Adrenal gland (tissue), 12 donors: ENCODE results near the gene APLN. TPM values are rescaled to one million over a fixed set of nuclear protein-coding genes. Genes with fewer than 3 reads are reported as not detected.

ENCODE experiments used
- DNase-seq, 7 donors: peaks; one replicate each; pipeline ENCODE4 v3.0.0-alpha.2; 2019 to 2020
- H3K27ac ChIP-seq, 5 donors: fragments of 200-600 bp; sonication (generic) in 4 of 5; 1 replicate in 3 of 5; 2 replicates in 2 of 5; pipeline versions ENCODE4 v1.5.1 to v1.8.0; 2016 to 2020; ENCODE audit warnings: mild to moderate bottlenecking in 1 of 5
- H3K27me3 ChIP-seq: fragments of 200-600 bp; 2 replicates; pipeline ENCODE4 v1.8.0; 2021
- H3K36me3 ChIP-seq, 2 donors: fragments of 200-600 bp; replicated peaks in 1 of 2; 1 replicate in 1 of 2; 2 replicates in 1 of 2; pipeline versions ENCODE4 v1.5.1 to v1.8.0; 2018 to 2022
- H3K4me1 ChIP-seq, 2 donors: fragments of 200-600 bp; replicated peaks in 1 of 2; 1 replicate in 1 of 2; 2 replicates in 1 of 2; pipeline versions ENCODE4 v1.5.1 to v1.8.0; 2018 to 2021
- H3K4me3 ChIP-seq, 4 donors: fragments of 200-600 bp; sonication (generic) in 3 of 4; one replicate each; pipeline ENCODE4 v1.5.1; 2016 to 2018
- H3K9me3 ChIP-seq, 3 donors: fragments of 200-600 bp; sonication (generic) in 1 of 3; replicated peaks in 1 of 3; 1 replicate in 2 of 3; 2 replicates in 1 of 3; pipeline versions ENCODE4 v1.5.1 to v1.8.0; 2016 to 2021
- POLR2A ChIP-seq, 2 donors: fragments of 450-650 bp; IDR thresholded peaks; one replicate each; pipeline ENCODE4 v1.6.1; 2017; ENCODE audit warnings: antibody characterized with exemption in 2 of 2, mild to moderate bottlenecking in 2 of 2, moderate library complexity in 1 of 2
- WGBS, 4 donors: extraction: QIAGEN DNeasy Blood & Tissue Kit in 2 of 4; methylation state at CpG; one replicate each; pipeline versions ENCODE4 v1.1.5 to v1.1.7; 2013 to 2017; 5-methylcytosine and 5-hydroxymethylcytosine counted together
- intact Hi-C, 2 donors: fragments of 100-400 bp; cut with DNase I; formaldehyde crosslinking; loops; one replicate each; pipeline versions ENCODE4 v1.14.1 to v1.15.0; 2022 to 2023
- polyA plus RNA-seq, 3 donors: library from polyadenylated mRNA; stranded (reverse); fragments of 200-250 nt in 2 of 3; fragments of 350-450 nt in 1 of 3; fragmentation: Illumina TruSeq in 1 of 3; extraction: RNeasy Lipid Tissue Mini Kit (QIAGEN cat#74804) in 1 of 3; gene quantifications; one replicate each; pipeline ENCODE4 v1.2.3, GENCODE V29; 2013 to 2014
- total RNA-seq, 9 donors: library from RNA; depleted of rRNA in 4 of 9; stranded (reverse); fragments of >200 nt in 4 of 9; fragments of 120-200 nt in 1 of 9; fragmentation: NEBNext Ultra II Directional in 1 of 9; extraction: Animal tissue kit (Norgen Biotek cat#: 25700) in 1 of 9; gene quantifications; one replicate each; pipeline versions ENCODE4 v1.1.0 to v1.2.4, GENCODE V29; 2013 to 2023
- TF ChIP-seq, protein P1 (sequence below), 6 experiments: fragments of 450-650 bp in 4 of 6; fragments of 200-600 bp in 2 of 6; sonication (generic) in 1 of 6; IDR thresholded peaks; 1 replicate in 5 of 6; 2 replicates in 1 of 6; pipeline versions ENCODE4 v1.5.1 to v1.8.0; 2016 to 2021; ENCODE audit warnings: antibody characterized with exemption in 6 of 6, mild to moderate bottlenecking in 2 of 6, moderate library complexity in 1 of 6
- donor health status: healthy with polysubstance abuse.
- donor health status: Bipolar disorder and iron deficiency.
- donor health status: DM: yes; HTN: yes; CAD: no.
- donor health status: DM: no; HTN: no; CAD: no.
- donor health status: DM: no; HTN: no; CAD: no.
- donor health status: DM: yes; HTN: yes; CAD: no.

APLN gene
- total and polyA plus RNA-seq, 12 donors = 0.67 to 27.5 (median 5.6) TPM

GRCh38 chrX:129663171-129663570 is 8.4 kb upstream of the APLN start:
- no peak overlapping the region for H3K27ac ChIP-seq
- intact Hi-C loops = no loop called here
- TF ChIP-seq, protein P1, sequence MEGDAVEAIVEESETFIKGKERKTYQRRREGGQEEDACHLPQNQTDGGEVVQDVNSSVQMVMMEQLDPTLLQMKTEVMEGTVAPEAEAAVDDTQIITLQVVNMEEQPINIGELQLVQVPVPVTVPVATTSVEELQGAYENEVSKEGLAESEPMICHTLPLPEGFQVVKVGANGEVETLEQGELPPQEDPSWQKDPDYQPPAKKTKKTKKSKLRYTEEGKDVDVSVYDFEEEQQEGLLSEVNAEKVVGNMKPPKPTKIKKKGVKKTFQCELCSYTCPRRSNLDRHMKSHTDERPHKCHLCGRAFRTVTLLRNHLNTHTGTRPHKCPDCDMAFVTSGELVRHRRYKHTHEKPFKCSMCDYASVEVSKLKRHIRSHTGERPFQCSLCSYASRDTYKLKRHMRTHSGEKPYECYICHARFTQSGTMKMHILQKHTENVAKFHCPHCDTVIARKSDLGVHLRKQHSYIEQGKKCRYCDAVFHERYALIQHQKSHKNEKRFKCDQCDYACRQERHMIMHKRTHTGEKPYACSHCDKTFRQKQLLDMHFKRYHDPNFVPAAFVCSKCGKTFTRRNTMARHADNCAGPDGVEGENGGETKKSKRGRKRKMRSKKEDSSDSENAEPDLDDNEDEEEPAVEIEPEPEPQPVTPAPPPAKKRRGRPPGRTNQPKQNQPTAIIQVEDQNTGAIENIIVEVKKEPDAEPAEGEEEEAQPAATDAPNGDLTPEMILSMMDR (IDR thresholded peaks at IDR 0.05) = no peak
- TF ChIP-seq POLR2A (IDR thresholded peaks at IDR 0.05) = no peak
- H3K9me3 ChIP-seq = no peaks in the 10 kb centered on the region
- no peaks in the 10 kb centered on the region for H3K4me1 ChIP-seq
- H3K4me3 ChIP-seq = no peak overlapping the region
- no peaks in the 10 kb centered on the region for H3K27me3 ChIP-seq
- 42 to 66% (median 48%) methylated on average over 3 of the region's 3 CpGs for WGBS, 4 donors
- no peaks in the 10 kb centered on the region for H3K36me3 ChIP-seq
- DNase-seq = no peak

GRCh38 chrX:129661369-129661768 is 6.6 kb upstream of the APLN start:
- intact Hi-C loops = no loop called here
- Histone ChIP-seq H3K36me3 (no peaks in the 10 kb centered on the region), H3K4me3 (no peak overlapping the region), H3K27me3 (no peaks in the 10 kb centered on the region), H3K9me3 (no peaks in the 10 kb centered on the region), H3K27ac (no peak overlapping the region), H3K4me1 (no peaks in the 10 kb centered on the region)
- DNase-seq = no peak
- WGBS, 4 donors = 44 to 100% (median 67%) methylated on average over 1 of the region's 1 CpG
- TF ChIP-seq, protein P1 (IDR thresholded peaks at IDR 0.05) = no peak
- no peak for TF ChIP-seq POLR2A (IDR thresholded peaks at IDR 0.05)

GRCh38 chrX:129659861-129660260 is 5.1 kb upstream of the APLN start:
- intact Hi-C loops = no loop called here
- 77 to 98% (median 82%) methylated on average over 4 to 5 of the region's 5 CpGs for WGBS, 4 donors
- no peak for TF ChIP-seq POLR2A (IDR thresholded peaks at IDR 0.05)
- TF ChIP-seq, protein P1 (IDR thresholded peaks at IDR 0.05) = no peak
- H3K4me3 ChIP-seq = no peak overlapping the region
- no peaks in the 10 kb centered on the region for H3K27me3 ChIP-seq
- DNase-seq = no peak
- H3K27ac ChIP-seq = no peak overlapping the region
- H3K9me3 ChIP-seq = no peaks in the 10 kb centered on the region
- no peaks in the 10 kb centered on the region for H3K36me3 ChIP-seq
- H3K4me1 ChIP-seq = peaks cover 4% of the 10 kb centered on the region in 2 donors

DNA sequence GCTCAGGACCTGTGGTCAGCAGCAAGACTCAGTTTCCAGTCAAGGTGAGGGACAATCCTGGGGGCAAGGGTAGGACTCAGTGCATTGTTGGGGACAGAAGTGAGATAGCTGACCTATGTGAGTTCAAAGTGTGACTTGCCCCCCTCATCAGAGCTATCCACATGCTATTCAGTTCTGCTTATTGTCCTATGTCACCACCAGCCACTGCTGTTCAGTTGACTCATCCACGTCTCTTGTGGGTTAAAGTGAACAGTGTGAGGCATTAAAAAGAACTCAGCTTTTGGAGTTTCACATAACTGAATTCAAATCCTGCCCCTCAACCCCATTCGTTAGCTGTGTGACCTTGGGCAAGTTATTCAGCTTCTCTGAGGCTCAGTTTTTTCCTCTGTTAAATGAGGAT is 4.4 kb upstream of the APLN start:
- Histone ChIP-seq H3K4me1 (peaks cover 4% of the 10 kb centered on the region in 2 donors), H3K4me3 (no peak overlapping the region), H3K9me3 (no peaks in the 10 kb centered on the region), H3K36me3 (no peaks in the 10 kb centered on the region), H3K27ac (no peak overlapping the region), H3K27me3 (no peaks in the 10 kb centered on the region)
- intact Hi-C loops = no loop called here
- DNase-seq = no peak
- TF ChIP-seq, protein P1 (IDR thresholded peaks at IDR 0.05) = no peak
- no peak for TF ChIP-seq POLR2A (IDR thresholded peaks at IDR 0.05)
- 50 to 79% (median 64%) methylated on average over 2 of the region's 2 CpGs for WGBS, 4 donors
